GM23338 (cell line): ENCODE measurements around the gene CD4. TPM values are rescaled to one million over a fixed set of nuclear protein-coding genes. Genes with fewer than 3 reads are reported as not detected.

Source experiments
- ATAC-seq: fragments of 200-7000 bp; cut with Tn5 transposase; 3 replicates; pipeline ENCODE4 v1.9.1; 2020
- DNase-seq: peaks from one replicate; pipeline ENCODE4 v3.0.0-alpha.2; 2015; ENCODE audit warnings: low spot score
- H2AFZ ChIP-seq: fragments of 200-600 bp; sonication (generic); 2 replicates; pipeline ENCODE4 v1.8.0; 2016; ENCODE audit warnings: antibody characterized with exemption, mild to moderate bottlenecking, moderate library complexity
- H3F3A ChIP-seq: fragments of 200-600 bp; sonication (generic); replicated peaks from 2 replicates; pipeline ENCODE4 v1.8.0; 2017; ENCODE audit warnings: antibody characterized with exemption, mixed run types, low read depth
- H3K27ac ChIP-seq: fragments of 200-600 bp; sonication (generic); 2 replicates; pipeline ENCODE4 v1.6.1; 2016; ENCODE audit warnings: low read depth
- H3K27me3 ChIP-seq: fragments of 200-600 bp; sonication (generic); 2 replicates; pipeline ENCODE4 v1.8.0; 2016; ENCODE audit warnings: mild to moderate bottlenecking, mixed run types, moderate library complexity; ENCODE audit not compliant: insufficient read depth
- H3K36me3 ChIP-seq: fragments of 200-600 bp; sonication (generic); 2 replicates; pipeline ENCODE4 v1.8.0; 2016; ENCODE audit warnings: mild to moderate bottlenecking; ENCODE audit not compliant: insufficient read depth
- H3K4me1 ChIP-seq: fragments of 200-600 bp; sonication (generic); 2 replicates; pipeline ENCODE4 v1.8.0; 2016; ENCODE audit warnings: mild to moderate bottlenecking, moderate library complexity; ENCODE audit not compliant: insufficient read depth
- H3K4me2 ChIP-seq: fragments of 200-600 bp; sonication (generic); 2 replicates; pipeline ENCODE4 v1.7.1; 2017; ENCODE audit warnings: mixed run types
- H3K4me3 ChIP-seq: fragments of 200-600 bp; sonication (generic); 2 replicates; pipeline ENCODE4 v1.6.1; 2016; ENCODE audit warnings: mixed run types
- H3K79me2 ChIP-seq: fragments of 200-600 bp; sonication (generic); replicated peaks from 2 replicates; pipeline ENCODE4 v1.8.0; 2017; ENCODE audit warnings: mild to moderate bottlenecking; ENCODE audit not compliant: insufficient read depth
- H3K9me2 ChIP-seq: fragments of 200-600 bp; sonication (generic); 2 replicates; pipeline ENCODE4 v1.8.0; 2017; ENCODE audit not compliant: insufficient read depth
- H4K20me1 ChIP-seq: fragments of 200-600 bp; sonication (generic); replicated peaks from 2 replicates; pipeline ENCODE4 v1.8.0; 2017; ENCODE audit warnings: mild to moderate bottlenecking; ENCODE audit not compliant: insufficient read depth
- H3K27ac Mint-ChIP-seq: 2 replicates; pipeline ENCODE4 v1.8.0; 2020; ENCODE audit warnings: inconsistent platforms, mild to moderate bottlenecking, moderate library complexity, mixed read lengths
- H3K27me3 Mint-ChIP-seq: 3 replicates; pipeline ENCODE4 v1.8.0; 2022; ENCODE audit warnings: low read depth, mild to moderate bottlenecking, moderate library complexity, mixed read lengths, inconsistent platforms; ENCODE audit not compliant: insufficient read depth, poor library complexity
- H3K36me3 Mint-ChIP-seq: 3 replicates; pipeline ENCODE4 v1.8.0; 2021; ENCODE audit warnings: low read depth, mild to moderate bottlenecking, inconsistent platforms, moderate library complexity, mixed read lengths
- H3K4me1 Mint-ChIP-seq: 3 replicates; pipeline ENCODE4 v1.8.0; 2020; ENCODE audit warnings: mild to moderate bottlenecking, inconsistent platforms, mixed read lengths
- H3K4me3 Mint-ChIP-seq: 3 replicates; pipeline ENCODE4 v1.8.0; 2021; ENCODE audit warnings: moderate library complexity, mild to moderate bottlenecking, inconsistent platforms, mixed read lengths
- H3K9me3 Mint-ChIP-seq: 3 replicates; pipeline ENCODE4 v1.8.0; 2020; ENCODE audit warnings: moderate library complexity, mild to moderate bottlenecking, inconsistent platforms, mixed read lengths
- CREB1 ChIP-seq: fragments of 250-450 bp; sonication (Bioruptor Pico); IDR thresholded peaks from 2 replicates; pipeline ENCODE4 v1.5.0; 2020; ENCODE audit warnings: low read depth, mild to moderate bottlenecking, moderate library complexity
- CTCF ChIP-seq, 2 experiments: fragments of 200-600 bp in 1 of 2; sonication (generic) in 1 of 2; conservative IDR thresholded peaks; 2 replicates each; pipeline versions ENCODE4 v1.5.1 to v1.6.1; 2016 to 2017; ENCODE audit warnings: antibody characterized with exemption in 2 of 2, low read depth in 2 of 2, mild to moderate bottlenecking in 2 of 2, moderate library complexity in 1 of 2
- ETS1 ChIP-seq: IDR thresholded peaks from 2 replicates; pipeline ENCODE4 v1.6.1; 2016; ENCODE audit warnings: antibody characterized with exemption
- JUNB ChIP-seq: IDR thresholded peaks from one replicate; pipeline ENCODE4 v1.6.1; 2016; ENCODE audit warnings: antibody characterized with exemption; ENCODE audit not compliant: unreplicated experiment
- POLR2AphosphoS5 ChIP-seq: IDR thresholded peaks from 2 replicates; pipeline ENCODE4 v1.6.1; 2016; ENCODE audit warnings: antibody characterized with exemption, low read depth
- ZNF114 ChIP-seq: fragments of 250-450 bp; sonication (Bioruptor Pico); IDR thresholded peaks from 2 replicates; pipeline ENCODE4 v1.5.0; 2020; ENCODE audit warnings: mild to moderate bottlenecking, moderate library complexity
- ZNF462 ChIP-seq: fragments of 250-450 bp; sonication (Bioruptor Pico); IDR thresholded peaks from 2 replicates; pipeline ENCODE4 v1.5.0; 2020; ENCODE audit warnings: mild to moderate bottlenecking, moderate library complexity
- polyA plus RNA-seq: library from polyadenylated mRNA; unstranded; fragments of >200 nt; fragmentation: Nextera tagmentation; extraction: Ambion mirVana; gene quantifications from 2 replicates; pipeline ENCODE4 v1.2.1, GENCODE V29; 2016
- total RNA-seq: library from RNA; depleted of rRNA; stranded (reverse); fragments of >200 nt; shearing (Covaris generic); gene quantifications from 2 replicates; pipeline ENCODE4 v1.2.3, GENCODE V29; 2014

Gene CD4
- total and polyA plus RNA-seq, 2 experiments from 2014 or later: 1.5 to 2.0 TPM

- Histone ChIP-seq H3F3A (peaks cover 36% of the 10 kb centered on the region), H3K9me2 (peaks cover 13% of the 10 kb centered on the region), H4K20me1 (peaks cover 17% of the 10 kb centered on the region), H3K4me1 (peaks cover 39% of the 10 kb centered on the region), H3K27me3 (peaks cover 12% of the 10 kb centered on the region; the same call in 1 of the 2 replicates), H3K27ac (peak within 1 kb of the TSS; percentile 97), H3K4me2 (peak within 1 kb of the TSS; percentile 99), H3K79me2 (peaks cover 20% of the 10 kb centered on the region), H3K4me3 (peak within 1 kb of the TSS; percentile 98), H3K36me3 (no peaks in the 10 kb centered on the region), H2AFZ (peak within 1 kb of the TSS; percentile 63; the same call in 1 of the 2 replicates)
- Mint-ChIP-seq H3K4me1 (peaks cover 59% of the 10 kb centered on the region), H3K4me3 (peak within 1 kb of the TSS; percentile 89), H3K36me3 (peaks cover 10% of the 10 kb centered on the region), H3K9me3 (no peaks in the 10 kb centered on the region; the same call in 1 of the 3 replicates), H3K27me3 (peaks cover 34% of the 10 kb centered on the region), H3K27ac (peak within 1 kb of the TSS; percentile 83)
- TF ChIP-seq ZNF114 (CRISPR knock-in tag) (no peak), ETS1 (no peak), CTCF (conservative IDR thresholded peaks at IDR 0.05; ENCODE audit: low read depth in 2 of 2) (no peak), ZNF462 (no peak), CREB1 (no peak), POLR2AphosphoS5 (peak; percentile 84), JUNB (no peak)
- peak; percentile 94 for DNase-seq
- ATAC-seq: peak; percentile 8
These were observed 23.4 kb upstream of the CD4 start, which contains the start of gene PTMS for GRCh38 chr12:6765634-6766581. PTMS (plus strand) TSS chr12:6766363; CDS start chr12:6766706, 343 bp downstream.
